Inferior parietal cortex (tissue), 1 donor: ENCODE data around the gene EIF3B.
A peak's percentile ranks its signal among the peaks of the same experiment; 100 is the strongest.
"Not testable (repeated sequence)": the region's sequence is repeated elsewhere in the genome, so short reads cannot be mapped to it uniquely, and the experiment has no call there.

ENCODE experiments used
- DNase-seq: peaks from one replicate; pipeline ENCODE4 v3.0.0-alpha.2; 2016; ENCODE audit errors: extremely low spot score

Gene EIF3B

DNA sequence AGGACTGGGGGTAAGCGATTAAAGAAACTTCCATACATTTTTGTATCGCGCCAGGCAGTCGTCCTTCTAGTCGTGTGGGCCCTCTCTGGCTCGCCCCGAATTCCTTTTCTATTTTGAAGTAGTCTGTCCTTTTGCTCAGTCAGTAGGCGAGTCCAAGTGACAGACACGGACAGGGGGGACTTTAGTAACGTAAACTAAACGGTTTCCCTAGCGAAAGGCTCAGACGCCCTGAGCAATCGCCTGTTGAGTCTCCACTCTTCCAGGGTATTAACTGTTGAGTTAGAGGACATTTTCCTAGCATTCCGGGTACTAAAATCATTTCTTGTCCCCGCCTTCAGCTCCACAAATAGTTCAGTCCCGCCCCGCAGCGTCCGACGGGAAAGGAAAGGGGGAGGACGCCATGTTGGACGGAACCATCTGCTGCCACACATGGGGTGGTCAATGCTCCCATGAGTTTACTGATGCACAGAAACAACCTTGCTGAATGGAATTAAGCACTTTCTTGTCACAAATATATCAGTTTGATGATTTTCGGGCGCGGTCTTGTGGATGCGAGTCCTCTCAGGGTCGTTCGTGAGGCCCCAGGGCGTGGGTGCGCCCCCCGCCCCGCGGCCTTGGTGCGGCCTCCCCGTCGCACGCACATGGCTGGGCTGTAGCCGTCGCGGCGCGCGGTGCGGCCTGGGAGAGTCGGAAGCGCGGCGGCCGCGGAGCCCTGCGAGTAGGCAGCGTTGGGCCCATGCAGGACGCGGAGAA, at the start of gene EIF3B:
TSS of gene EIF3B (plus strand) at position 642 of the 753 bp plus-strand sequence. CDS start at position 737, 95 bp downstream.
- DNase-seq, result peak; percentile 96

DNA sequence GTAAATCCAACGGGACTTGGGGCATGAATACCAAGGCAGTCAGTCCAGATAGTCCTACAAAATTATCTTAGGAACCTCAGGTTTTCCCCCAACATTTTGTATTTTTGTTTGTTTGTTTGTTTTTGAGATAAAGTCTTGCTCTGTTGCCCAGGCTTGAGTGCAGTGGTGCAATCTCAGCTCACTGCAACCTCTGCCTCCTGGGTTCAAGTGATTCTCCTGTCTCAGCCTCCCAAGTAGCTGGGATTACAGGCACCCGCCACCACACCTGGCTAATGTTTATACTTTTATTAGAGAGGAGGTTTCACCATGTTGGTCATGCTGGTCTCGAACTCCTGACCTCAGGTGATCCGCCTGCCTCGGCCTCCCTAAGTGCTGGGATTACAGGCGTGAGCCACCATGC, 49.4 kb upstream of the EIF3B start:
- not testable (repeated sequence) for DNase-seq

DNA sequence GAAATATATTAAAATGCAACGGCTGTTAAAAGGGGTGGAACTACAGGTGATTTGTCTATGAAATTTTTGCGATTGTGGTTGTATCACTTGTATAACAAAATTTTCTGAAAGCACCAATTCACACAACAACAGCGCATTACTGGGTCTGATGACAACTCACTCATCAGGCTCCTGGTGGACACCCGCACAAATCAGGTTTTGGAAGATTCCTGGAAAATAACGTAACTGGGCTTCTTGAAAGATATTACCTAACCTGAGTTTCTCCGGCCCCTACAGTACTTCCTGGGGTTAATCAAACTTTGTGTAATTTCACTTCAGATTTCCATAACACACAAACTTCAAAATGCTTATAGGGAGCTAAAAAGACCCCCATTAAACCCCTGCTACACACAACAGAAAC, 47.9 kb upstream of the EIF3B start:
- DNase-seq, result no peak

DNA sequence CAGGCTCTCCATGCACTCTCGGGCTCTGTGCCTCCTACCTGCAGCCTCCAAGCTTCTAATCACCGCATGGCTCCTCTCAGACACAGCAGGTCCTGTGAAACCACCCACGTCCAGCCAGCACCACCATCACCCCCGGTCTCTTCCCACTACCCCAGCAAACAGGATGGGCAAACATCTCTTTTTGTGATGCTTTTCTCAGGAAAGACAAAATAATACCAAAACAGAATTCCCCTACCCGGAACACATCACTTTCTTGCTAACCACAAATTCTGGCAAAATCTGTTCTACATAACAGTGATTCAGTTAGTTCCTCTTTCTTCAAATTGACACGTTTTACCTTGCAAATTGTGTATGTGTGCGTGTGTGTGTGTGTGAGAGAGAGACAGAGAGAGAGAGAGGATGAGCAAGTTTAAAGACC, 46.9 kb upstream of the EIF3B start:
- DNase-seq, result no peak

DNA sequence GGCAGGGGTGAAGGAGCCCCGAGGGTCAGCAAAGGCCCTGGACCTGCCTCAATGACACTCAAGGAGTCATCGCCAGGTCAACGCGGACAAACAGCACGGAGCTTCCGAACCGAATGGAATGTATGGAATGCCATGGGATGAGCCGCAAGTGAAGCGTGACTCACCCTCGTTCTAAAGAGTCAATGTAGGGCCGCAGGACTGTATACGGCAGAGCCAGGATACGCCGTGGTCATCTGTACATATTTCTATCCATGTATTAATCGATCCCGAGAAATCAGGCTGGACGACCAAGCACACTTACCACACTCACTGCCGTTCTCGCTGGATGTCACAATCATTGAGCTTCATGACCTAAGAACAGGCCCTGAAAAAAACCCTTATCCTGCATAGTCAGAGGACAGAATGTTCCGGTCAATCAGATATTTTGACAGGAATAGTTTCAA, 44.7 kb upstream of the EIF3B start:
- no peak for DNase-seq

DNA sequence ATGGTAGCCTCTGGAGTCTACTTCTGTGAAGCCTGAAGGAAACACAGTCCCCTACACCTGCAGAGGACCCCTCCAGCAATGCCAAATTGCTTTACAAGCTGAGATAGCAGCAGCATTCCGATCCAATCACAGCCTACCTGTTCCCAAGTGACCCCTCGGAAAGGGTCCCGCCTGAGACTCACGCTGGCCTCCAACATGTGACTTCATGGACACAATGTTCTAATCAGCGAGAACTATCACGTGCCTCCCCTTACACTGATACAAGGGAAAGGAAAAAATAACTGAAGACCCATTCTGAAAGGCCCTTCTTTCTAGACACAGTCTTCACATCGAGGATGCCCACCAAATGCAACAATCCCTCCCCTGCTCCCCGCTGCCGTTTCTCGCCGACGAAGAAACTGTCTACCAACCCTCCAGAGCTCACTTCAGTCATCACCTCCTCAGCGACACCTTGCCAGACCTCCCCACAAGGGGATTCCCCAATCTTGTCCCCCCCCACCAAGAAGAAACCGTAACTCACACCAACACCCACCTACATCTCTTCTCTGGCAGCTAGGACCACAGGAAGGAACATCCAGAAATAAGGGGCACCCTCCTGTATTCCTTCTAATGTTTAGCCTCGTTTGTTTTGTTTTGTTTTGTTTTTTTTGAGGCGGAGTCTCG, 42.2 kb upstream of the EIF3B start:
- DNase-seq, result no peak

DNA sequence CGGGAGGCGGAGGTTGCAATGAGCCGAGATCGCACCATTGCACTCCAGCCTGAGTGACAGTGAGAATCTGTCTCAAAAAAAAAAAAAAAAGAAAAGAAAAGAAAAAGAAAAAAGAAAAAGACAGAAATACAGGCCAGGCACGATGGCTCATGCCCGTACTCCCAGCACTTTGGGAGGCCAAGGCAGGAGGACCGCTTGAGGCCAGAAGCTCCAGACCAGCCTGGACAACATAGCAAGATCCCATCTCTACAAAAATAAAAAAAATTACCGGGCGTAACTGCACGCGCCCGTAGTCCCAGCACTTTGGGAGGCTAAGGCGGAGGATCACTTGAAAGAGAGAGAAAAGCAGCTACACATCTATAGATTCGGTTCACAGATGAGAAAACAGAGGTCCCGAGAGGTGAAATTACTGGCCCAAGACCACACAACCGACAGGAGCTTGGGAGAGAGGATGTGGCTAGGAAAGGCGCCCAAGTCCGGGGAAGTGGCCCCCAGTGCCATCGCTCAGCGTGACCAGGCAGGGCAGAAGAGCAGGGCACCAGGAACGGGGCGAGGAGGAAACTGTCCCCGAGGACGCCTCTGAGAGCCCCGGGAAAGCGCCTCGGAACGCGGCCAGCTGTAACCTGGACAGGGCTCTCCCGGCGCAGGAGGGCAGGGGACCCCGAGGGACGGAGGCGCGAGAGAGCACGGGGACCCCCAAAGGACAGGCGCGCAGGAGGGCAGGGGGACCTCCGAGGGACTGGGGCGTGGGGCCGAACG, 41.0 kb upstream of the EIF3B start:
- DNase-seq, result no peak

DNA sequence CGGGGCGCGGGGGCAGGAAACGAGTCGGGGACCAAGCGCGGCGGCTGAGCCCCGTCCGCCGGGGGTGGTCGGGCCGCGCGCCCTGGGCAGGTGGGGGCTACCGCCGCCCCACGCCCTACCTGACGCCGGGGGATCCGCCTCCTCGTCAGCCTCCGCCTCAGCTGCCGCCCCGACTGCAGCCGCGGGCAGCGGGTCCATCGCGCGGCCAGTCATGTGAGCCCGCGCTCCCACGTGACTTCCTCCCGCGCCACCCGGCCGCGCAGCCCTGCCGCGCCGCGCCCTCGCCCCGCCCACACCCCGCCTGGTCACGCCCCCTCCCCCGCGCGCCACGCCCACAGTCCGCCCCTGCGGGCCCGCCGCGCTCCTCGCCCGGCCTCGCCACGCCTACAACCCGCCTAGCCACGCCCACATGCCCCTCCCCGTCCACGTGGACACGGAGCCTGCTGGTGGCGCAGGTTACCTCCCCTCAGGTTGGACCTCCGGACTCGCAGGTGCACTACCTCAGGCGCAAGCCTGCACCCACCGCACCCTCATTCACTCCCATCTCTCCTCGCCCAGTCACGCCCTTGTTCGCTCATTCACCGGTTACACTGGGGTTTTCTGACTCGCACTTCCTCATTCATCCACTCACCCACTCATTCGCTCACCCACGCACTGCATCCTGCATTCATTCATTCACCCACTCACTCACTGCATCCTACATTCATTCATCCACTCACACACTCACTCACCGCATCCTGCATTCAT, 40.2 kb upstream of the EIF3B start, which contains the start of gene SNX8:
TSS of gene SNX8 (minus strand) at position 233 of the 747 bp plus-strand sequence. CDS start at position 213, 20 bp downstream.
- DNase-seq, result peak; percentile 73

DNA sequence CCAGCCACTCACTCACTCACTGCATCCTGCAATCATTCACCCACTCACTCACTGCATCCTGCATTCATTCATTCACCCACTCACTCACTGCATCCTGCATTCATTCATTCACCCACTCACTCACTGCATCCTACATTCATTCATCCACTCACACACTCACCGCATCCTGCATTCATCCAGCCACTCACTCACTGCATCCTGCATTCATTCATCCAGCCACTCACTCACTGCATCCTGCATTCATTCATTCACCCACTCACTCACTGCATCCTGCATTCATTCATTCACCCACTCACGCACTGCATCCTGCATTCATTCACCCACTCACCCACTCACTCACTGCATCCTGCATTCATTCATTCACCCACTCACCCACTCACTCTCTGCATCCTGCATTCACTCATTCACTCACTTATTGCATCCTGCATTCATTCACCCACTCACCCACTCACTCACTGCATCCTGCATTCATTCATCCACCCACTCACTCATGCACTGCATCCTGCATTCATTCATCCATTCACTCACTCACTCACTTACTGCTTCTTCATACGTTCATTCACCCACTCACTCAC, 39.6 kb upstream of the EIF3B start:
- not testable (repeated sequence) for DNase-seq

DNA sequence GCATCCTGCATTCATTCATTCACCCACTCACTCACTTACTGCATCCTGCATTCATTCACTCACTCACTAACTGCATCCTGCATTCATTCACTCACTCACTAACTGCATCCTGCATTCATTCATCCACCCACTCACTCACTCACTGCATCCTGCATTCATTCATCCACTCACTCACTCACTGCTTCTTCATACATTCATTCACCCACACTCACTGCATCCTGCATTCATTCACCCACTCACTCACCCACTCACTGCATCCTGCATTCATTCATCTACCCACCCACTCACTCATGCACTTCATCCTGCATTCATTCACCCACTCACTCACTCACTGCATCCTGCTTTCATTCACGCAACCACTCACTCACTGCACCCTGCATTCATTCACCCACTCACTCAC, 38.8 kb upstream of the EIF3B start:
- DNase-seq, result no peak

DNA sequence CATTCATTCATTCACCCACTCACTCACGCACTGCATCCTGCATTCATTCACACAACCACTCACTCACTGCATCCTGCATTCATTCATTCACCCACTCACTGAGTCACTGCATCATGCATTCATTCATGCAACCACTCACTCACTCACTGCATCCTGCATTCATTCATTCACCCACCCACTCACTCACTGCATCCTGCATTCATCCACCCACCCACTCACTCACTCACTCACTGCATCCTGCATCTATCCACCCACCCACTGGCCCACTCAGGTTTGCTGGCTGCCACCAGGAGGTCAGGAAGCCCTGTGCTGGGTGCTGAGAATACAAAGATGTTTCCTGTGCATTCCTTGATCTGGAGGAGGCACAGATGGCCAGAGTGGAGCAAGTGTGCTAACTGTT, 38.0 kb upstream of the EIF3B start:
- DNase-seq, result no peak

DNA sequence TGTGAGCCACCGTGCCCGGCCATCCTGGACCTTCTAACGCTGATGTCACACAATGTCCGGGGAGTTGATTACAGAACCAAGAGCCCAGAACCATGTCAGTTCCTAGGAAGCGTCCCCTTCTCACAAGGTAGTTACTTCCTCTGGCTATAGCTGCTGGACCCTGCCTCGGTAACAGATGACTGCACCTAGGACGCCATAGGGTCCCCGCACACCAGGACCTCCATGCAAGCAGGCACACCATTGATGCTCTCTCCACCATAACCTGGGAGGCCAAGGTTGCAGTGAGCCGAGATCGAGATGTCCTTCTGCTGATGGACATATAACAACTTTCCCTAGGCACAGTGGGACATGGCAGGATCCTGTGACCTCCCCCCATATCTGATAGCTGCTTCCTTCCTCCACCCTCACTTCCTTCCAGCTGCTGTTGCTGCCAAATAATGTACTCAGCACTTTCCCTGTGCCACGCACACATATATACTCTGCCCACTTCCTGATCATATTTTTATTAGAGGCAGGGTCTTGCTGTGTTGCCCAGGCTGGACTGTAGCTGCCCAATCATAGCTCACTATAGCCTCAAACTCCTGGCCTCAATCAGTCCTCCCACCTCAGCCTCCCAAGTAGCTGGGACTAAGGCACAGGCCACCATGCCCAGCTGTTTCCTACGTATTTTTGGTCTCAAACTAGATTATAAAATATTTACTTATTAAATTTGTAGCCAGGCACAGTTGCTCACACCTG, 36.9 kb upstream of the EIF3B start:
- no peak for DNase-seq

DNA sequence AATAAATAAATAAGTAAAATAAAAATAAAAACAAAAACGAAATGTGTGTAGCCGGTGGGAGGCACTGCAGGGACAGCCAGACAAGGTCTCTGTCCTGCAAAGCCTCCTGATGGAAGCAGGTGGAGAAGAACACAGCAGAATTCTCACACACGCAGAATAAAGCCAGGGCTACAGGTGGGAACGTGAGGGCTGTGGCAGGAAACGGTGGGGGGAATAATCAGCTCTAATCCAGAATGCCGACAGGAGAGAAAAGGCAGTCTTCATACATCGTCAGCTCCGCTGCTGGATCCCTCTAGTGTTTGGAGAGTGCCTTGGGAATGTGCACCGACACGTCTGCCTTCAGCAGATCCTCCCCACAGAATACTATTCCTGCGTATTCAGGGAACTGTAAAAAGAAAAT, 33.6 kb upstream of the EIF3B start:
- DNase-seq, result no peak

DNA sequence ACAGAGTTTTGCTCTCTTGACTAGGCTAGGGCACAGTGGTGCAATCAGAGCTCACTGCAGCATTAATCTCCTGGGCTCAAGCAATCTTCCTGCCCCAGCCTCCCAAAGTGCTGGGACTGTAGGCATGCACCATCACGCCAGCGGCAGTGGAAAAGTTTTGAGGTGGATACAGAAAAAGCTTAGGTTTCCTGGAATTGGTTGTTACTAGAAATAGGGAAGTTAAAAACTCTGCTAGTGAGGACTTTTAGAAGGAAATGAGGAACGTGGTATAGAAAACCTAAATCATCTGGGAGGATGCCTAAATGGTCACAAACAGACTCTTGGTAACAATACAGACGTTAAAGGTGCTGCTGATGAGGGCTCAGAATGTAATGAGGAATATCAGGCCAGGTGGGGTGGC, 29.5 kb upstream of the EIF3B start:
- no peak for DNase-seq

DNA sequence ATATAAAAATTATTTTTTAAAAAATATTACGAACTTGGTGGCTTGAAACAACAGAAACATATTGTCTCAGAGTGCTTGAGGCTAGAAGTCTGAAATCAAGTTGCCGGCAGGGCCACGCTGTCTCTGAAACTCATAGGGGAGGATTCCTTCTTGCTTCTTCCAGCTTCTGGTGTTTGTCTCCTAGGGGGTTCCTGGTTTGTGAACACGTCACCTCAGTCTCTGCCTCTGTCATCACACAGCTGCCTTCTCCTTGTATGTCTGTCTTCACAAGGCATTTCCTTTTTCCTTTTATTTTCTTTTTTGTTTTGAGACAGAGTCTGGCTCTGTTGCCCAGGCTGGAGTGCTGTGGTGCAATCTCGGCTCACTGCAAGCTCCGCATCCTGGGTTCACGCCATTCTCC, 27.7 kb upstream of the EIF3B start:
- no peak for DNase-seq

DNA sequence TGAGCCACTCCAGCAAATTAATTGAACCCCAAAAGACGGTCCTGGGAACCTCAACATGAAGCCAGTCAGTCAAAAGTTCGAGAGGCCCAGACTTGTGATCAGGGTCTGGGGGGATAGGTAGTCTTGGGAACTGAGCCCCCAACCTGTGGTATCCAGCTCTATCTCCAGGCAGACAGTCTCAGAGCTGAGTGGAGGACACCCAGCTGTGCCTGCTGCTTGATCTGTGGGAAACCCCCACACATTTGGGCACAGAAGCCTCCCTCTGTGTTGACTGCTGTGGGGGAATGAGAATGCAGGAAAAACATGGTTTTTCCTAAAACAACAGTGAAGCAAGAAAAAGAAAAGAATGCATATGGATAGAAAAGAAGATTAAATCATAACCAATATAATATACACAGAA, 24.1 kb upstream of the EIF3B start:
- DNase-seq, result no peak

DNA sequence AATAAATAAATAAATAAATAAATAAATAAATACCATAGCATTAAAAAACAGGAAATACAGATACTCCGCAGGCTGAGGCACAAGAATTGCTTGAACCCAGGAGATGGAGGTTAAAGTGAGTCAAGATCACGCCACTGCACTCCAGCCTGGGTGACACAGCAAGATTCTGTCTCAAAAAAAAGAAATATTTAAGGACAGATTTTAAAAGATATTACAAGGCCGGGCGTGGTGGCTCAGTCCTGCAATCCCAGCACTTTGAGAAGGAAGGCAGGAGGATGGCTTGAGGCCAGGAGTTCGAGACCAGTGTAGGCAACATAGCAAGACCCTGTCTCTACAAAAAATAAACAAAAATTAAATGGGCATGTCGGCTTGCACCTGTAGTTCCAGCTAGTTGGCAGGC, 22.9 kb upstream of the EIF3B start:
- DNase-seq, result no peak

DNA sequence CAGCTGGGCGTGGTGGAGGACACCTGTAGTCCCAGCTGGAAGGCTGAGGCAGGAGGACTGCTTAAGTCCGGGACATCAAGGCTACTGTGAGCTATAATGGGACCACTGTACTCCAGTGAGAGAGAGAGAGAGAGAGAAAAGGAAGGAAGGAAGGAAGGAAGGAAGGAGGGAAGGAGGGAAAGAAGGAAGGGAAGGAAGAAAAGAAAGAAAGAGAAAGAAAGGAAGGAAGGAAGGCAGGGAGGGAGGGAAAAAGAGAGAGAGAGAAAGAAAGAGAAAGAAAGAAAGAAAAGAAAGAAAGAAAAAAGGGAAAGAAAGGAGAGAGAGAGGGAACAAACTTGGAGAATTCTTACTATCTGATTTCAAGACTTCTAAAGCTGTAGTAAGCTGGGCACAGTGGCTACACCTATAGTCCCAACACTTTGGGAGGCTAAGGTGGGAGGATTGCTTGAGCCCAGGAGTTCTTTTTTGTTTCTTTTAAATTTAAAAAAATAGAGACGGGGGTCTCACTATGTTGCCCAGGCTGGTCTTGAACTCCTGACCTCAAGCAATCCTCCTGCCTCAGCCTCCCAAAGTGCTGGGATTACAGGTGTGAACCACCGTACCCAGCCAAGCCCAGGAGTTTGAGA, 21.9 kb upstream of the EIF3B start:
- not testable (repeated sequence) for DNase-seq

DNA sequence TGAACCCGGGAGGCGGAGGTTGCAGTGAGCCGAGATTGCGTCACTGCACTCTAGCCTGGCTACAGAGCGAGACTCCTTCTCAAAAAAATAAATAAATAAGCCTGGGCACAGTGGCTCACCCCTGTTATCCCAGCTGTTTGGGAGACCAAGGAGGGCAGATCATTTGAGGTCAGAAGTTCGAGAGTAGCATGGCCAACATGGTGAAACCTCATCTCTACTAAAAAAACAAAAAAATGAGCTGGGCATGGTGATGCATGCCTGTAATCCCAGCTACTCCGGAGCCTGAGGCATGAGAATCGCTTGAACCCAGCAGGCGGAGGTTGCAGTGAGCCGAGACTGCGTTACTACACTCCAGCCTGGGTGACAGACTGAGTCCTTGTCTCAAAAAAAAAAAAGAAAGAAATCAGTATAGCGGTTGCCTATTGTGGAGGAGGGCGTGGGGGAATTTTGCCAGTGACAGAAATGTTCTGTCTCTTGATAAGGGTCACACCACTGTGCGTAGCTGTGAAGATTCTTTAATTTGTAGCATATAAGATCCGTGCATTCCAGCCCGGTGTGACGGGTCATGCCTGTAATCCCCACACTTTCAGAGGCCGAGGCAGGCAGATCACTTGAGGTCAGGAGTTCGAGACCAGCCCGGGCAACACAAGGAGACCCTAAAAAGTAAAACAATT, 17.9 kb upstream of the EIF3B start:
- no peak for DNase-seq
